Kidney capillary endothelial cell (primary cell): ENCODE measurements around the gene B3GLCT.
"Not testable (repeated sequence)": the region's sequence is repeated elsewhere in the genome, so short reads cannot be mapped to it uniquely, and the experiment has no call there.

Experiments used
- DNase-seq: peaks from one replicate; pipeline ENCODE4 v3.0.0-alpha.2; 2018; ENCODE audit warnings: low spot score

The B3GLCT gene

GRCh38 chr13:31278869-31279268, 79.1 kb downstream of the B3GLCT start:
- DNase-seq, result no peak

- no peak for DNase-seq
Measured at GRCh38 chr13:31282741-31283455, 83.1 kb downstream of the B3GLCT start.

- DNase-seq, result no peak
Measured at GRCh38 chr13:31286930-31287329, 87.2 kb downstream of the B3GLCT start.

- no peak for DNase-seq
Measured at GRCh38 chr13:31301119-31301518, 101.3 kb downstream of the B3GLCT start.

GRCh38 chr13:31310356-31310755, 110.6 kb downstream of the B3GLCT start:
- no peak for DNase-seq

- no peak for DNase-seq
Measured at GRCh38 chr13:31310786-31311185, 111.0 kb downstream of the B3GLCT start.

- no peak for DNase-seq
Measured at GRCh38 chr13:31311921-31312320, 112.1 kb downstream of the B3GLCT start.

GRCh38 chr13:31314961-31315360, 115.2 kb downstream of the B3GLCT start:
- DNase-seq, result no peak

- DNase-seq, result no peak
Measured at GRCh38 chr13:31320946-31321345, 121.2 kb downstream of the B3GLCT start.

GRCh38 chr13:31321457-31321856, 121.7 kb downstream of the B3GLCT start:
- no peak for DNase-seq

GRCh38 chr13:31322026-31322425, 122.3 kb downstream of the B3GLCT start:
- DNase-seq, result no peak

- no peak for DNase-seq
Measured at GRCh38 chr13:31322702-31323405, 123.1 kb downstream of the B3GLCT start.

- no peak for DNase-seq
Measured at GRCh38 chr13:31327182-31327860, 127.5 kb downstream of the B3GLCT start.

GRCh38 chr13:31328549-31329235, 128.9 kb downstream of the B3GLCT start:
- no peak for DNase-seq

GRCh38 chr13:31330236-31330635, 130.5 kb downstream of the B3GLCT start:
- no peak for DNase-seq

- no peak for DNase-seq
Measured at GRCh38 chr13:31331068-31331467, 131.3 kb downstream of the B3GLCT start.

- no peak for DNase-seq
Measured at GRCh38 chr13:31334547-31334946, 134.8 kb downstream of the B3GLCT start.

GRCh38 chr13:31334994-31335557, 135.3 kb downstream of the B3GLCT start:
- DNase-seq, result no peak

- not testable (repeated sequence) for DNase-seq
Measured at GRCh38 chr13:31339616-31340015, 139.8 kb downstream of the B3GLCT start.

- not testable (repeated sequence) for DNase-seq
Measured at GRCh38 chr13:31340848-31341247, 141.1 kb downstream of the B3GLCT start.

GRCh38 chr13:31346891-31347290, 147.1 kb downstream of the B3GLCT start:
- no peak for DNase-seq

- no peak for DNase-seq
Measured at GRCh38 chr13:31349156-31349555, 149.4 kb downstream of the B3GLCT start.
